ENCODE data around the gene OR4K2. TPM values are rescaled to one million over a fixed set of nuclear protein-coding genes. Genes with fewer than 3 reads are reported as not detected.
"Not testable (repeated sequence)": the region's sequence is repeated elsewhere in the genome, so short reads cannot be mapped to it uniquely, and the experiment has no call there.

Gene OR4K2, protein sequence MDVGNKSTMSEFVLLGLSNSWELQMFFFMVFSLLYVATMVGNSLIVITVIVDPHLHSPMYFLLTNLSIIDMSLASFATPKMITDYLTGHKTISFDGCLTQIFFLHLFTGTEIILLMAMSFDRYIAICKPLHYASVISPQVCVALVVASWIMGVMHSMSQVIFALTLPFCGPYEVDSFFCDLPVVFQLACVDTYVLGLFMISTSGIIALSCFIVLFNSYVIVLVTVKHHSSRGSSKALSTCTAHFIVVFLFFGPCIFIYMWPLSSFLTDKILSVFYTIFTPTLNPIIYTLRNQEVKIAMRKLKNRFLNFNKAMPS
- total RNA-seq (not detected), polyA plus RNA-seq (not detected)
- long read RNA-seq, donor 1: 0 reads
- long read RNA-seq, donor 2: 0 reads
- long read RNA-seq, donor 3: 0 reads
- long read RNA-seq, donor 4: 0 reads
- long read RNA-seq, donor 5: 0 reads
- long read RNA-seq, donor 6: 0 reads
- long read RNA-seq, donor 7: 0 reads
- long read RNA-seq, donor 8, partial matches to known transcripts: 0 of 2 reads
- long read RNA-seq, donor 8, other reads (novel, unspliced or antisense): 0 of 2 reads
- long read RNA-seq, donor 9: 0 reads
- long read RNA-seq, donor 10, partial matches to known transcripts: 0 of 1 reads
- long read RNA-seq, donor 10, other reads (novel, unspliced or antisense): 0 of 1 reads

DNA sequence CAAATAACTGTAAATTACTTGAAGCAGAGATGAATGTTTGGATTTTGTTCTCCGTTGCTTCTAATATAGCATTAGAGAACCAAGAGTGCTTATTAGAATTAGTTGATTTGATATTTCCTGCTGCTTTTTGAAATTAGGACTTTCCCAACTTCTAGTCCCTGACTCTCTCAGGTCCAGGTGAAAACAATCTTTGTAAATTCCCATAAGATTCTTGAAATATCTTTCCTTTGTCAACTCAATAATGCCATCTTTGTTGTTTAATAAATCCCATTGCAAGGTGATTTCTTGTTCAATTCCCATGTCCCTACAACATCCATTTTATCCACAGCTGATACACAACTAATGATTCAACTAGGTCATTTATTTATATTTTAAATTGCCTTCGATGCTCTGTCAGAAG lies at the start of gene OR4K2:
OR4K2 (plus strand) TSS at position 301 of the 400 bp plus-strand sequence. CDS start 1,126 bp downstream, outside the sequence.
- Histone ChIP-seq H3K9me3 (replicated peaks in 1 of 3) (no peaks in the 10 kb centered on the region), H3K27me3 (no peaks in the 10 kb centered on the region), H3K4me3 (no peak within 1 kb of the TSS), H3K4me1 (replicated peaks in 1 of 2) (no peaks in the 10 kb centered on the region), H3K27ac (no peak within 1 kb of the TSS), H3K36me3 (replicated peaks in 1 of 2) (no peaks in the 10 kb centered on the region)
- intact Hi-C loops (cut with DNase I): no loop called here
- 45 to 59% (median 52%) methylated on average over 2 of the region's 2 CpGs for WGBS, 4 donors
- TF ChIP-seq POLR2A (IDR thresholded peaks at IDR 0.05): no peak
- DNase-seq: no peak

DNA sequence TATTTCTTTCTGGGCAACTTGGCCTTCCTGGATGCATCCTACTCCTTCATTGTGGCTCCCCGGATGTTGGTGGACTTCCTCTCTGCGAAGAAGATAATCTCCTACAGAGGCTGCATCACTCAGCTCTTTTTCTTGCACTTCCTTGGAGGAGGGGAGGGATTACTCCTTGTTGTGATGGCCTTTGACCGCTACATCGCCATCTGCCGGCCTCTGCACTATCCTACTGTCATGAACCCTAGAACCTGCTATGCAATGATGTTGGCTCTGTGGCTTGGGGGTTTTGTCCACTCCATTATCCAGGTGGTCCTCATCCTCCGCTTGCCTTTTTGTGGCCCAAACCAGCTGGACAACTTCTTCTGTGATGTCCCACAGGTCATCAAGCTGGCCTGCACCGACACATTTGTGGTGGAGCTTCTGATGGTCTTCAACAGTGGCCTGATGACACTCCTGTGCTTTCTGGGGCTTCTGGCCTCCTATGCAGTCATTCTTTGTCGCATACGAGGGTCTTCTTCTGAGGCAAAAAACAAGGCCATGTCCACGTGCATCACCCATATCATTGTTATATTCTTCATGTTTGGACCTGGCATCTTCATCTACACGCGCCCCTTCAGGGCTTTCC lies 47.2 kb upstream of the OR4K2 start:
- H3K4me1 ChIP-seq (replicated peaks in 1 of 2); H3K36me3 ChIP-seq (replicated peaks in 1 of 2); H3K27ac ChIP-seq; H3K27me3 ChIP-seq; H3K4me3 ChIP-seq; H3K9me3 ChIP-seq (replicated peaks in 1 of 3); intact Hi-C loops (cut with DNase I); DNase-seq: not testable (repeated sequence)
- WGBS, 4 donors: 50 to 61% (median 55%) methylated on average over 11 to 12 of the region's 12 CpGs

DNA sequence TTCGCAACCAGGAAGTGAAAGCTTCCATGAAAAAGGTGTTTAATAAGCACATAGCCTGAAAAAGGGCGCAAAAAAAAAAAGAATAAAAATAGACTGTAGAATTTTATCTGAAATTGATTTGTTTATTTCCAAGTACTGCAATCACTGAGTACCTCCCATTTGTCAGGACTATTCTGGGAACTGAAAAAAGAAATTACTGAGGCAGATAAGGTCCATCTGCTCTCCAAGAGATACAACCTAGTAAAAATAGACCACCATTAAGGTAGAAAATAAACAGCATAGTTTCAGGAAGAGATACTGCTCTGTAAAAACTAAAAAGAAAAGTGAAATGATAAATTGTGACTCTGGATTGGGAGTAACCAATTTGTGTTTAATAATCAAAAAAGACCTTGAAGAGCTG lies 46.6 kb upstream of the OR4K2 start:
- intact Hi-C loops (cut with DNase I): no loop called here
- no peaks in the 10 kb centered on the region for H3K9me3 ChIP-seq (replicated peaks in 1 of 3)
- no peak for DNase-seq
- H3K27me3 ChIP-seq: no peaks in the 10 kb centered on the region
- TF ChIP-seq POLR2A (IDR thresholded peaks at IDR 0.05): no peak
- TF ChIP-seq, protein P1, sequence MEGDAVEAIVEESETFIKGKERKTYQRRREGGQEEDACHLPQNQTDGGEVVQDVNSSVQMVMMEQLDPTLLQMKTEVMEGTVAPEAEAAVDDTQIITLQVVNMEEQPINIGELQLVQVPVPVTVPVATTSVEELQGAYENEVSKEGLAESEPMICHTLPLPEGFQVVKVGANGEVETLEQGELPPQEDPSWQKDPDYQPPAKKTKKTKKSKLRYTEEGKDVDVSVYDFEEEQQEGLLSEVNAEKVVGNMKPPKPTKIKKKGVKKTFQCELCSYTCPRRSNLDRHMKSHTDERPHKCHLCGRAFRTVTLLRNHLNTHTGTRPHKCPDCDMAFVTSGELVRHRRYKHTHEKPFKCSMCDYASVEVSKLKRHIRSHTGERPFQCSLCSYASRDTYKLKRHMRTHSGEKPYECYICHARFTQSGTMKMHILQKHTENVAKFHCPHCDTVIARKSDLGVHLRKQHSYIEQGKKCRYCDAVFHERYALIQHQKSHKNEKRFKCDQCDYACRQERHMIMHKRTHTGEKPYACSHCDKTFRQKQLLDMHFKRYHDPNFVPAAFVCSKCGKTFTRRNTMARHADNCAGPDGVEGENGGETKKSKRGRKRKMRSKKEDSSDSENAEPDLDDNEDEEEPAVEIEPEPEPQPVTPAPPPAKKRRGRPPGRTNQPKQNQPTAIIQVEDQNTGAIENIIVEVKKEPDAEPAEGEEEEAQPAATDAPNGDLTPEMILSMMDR (IDR thresholded peaks at IDR 0.05): no peak
- WGBS, 4 donors: 61 to 78% (median 68%) methylated on average over 2 of the region's 2 CpGs
- no peaks in the 10 kb centered on the region for H3K36me3 ChIP-seq (replicated peaks in 1 of 2)
- H3K4me3 ChIP-seq: no peak overlapping the region
- H3K4me1 ChIP-seq (replicated peaks in 1 of 2): no peaks in the 10 kb centered on the region
- H3K27ac ChIP-seq: no peak overlapping the region

DNA sequence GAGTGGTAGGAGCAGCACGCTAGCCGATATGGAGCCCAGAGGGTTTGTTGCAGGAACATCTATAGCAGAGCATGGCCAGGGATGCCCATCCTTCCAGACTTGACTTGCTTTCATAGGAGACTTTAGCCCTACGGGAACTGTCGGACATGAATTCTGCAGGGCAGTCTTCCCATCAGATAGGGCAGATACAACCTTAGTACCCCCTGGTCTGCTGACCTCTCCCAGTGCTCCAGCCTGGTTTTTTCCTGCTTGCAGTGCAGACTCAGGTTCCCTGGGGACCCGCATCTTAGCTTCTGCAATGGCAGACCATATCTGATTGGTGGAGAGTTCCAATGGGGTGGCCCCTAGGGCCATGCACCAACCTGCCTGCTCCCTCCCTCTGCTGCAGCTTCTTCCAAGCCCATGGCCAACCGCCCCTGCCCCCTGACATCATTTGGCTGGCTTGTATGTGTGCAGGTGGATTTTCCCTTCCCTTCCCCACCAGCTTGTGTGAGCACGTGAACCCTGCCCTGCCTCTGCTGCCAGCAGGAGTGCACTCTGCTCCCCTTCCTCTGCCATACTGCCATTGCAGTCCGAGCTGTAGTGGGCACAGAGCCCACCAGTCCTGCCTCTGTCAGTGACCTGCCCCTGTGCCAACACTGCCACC lies 40.6 kb upstream of the OR4K2 start:
- DNase-seq; intact Hi-C loops (cut with DNase I); H3K27ac ChIP-seq; H3K4me1 ChIP-seq (replicated peaks in 1 of 2); H3K36me3 ChIP-seq (replicated peaks in 1 of 2); H3K9me3 ChIP-seq (replicated peaks in 1 of 3); H3K27me3 ChIP-seq; H3K4me3 ChIP-seq: not testable (repeated sequence)
- 66 to 71% (median 68%) methylated on average over 6 to 8 of the region's 8 CpGs for WGBS, 4 donors

DNA sequence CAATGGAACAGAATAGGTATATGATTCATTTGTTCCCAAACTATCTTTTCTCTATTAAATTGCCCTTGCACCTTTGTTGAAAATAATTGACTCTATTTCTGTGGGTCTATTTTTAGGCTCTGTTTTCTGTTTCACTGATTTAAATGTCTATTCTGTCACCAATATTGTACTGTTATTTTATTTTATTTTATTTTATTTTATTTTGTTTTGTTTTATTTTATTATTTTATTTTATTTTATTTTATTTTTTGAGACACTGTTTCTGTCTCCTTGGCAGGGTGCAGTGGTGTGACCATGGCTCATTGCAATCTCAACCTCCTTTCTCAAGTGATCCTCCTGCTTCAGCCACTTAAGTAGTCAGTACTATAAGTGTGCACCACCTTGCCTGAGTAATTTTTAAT lies 36.5 kb upstream of the OR4K2 start:
- TF ChIP-seq, protein P1 (IDR thresholded peaks at IDR 0.05): no peak
- no peak for TF ChIP-seq POLR2A (IDR thresholded peaks at IDR 0.05)
- DNase-seq: no peak
- Histone ChIP-seq H3K27ac (no peak overlapping the region), H3K36me3 (replicated peaks in 1 of 2) (no peaks in the 10 kb centered on the region), H3K4me1 (replicated peaks in 1 of 2) (no peaks in the 10 kb centered on the region), H3K9me3 (replicated peaks in 1 of 3) (no peaks in the 10 kb centered on the region), H3K27me3 (no peaks in the 10 kb centered on the region), H3K4me3 (no peak overlapping the region)
- intact Hi-C loops (cut with DNase I): no loop called here

Data from adrenal gland (tissue), 19 donors.